CD4-positive, alpha-beta T cell (primary cell): ENCODE measurements around the gene CBY3. TPM values are rescaled to one million over a fixed set of nuclear protein-coding genes. Genes with fewer than 3 reads are reported as not detected.
"Not testable (repeated sequence)": the region's sequence is repeated elsewhere in the genome, so short reads cannot be mapped to it uniquely, and the experiment has no call there.

Source experiments
- ATAC-seq: fragments of 200-7000 bp; cut with Tn5 transposase; one replicate; pipeline ENCODE4 v1.10.0; 2022; ENCODE audit warnings: mild to moderate bottlenecking; ENCODE audit not compliant: poor library complexity
- CTCF ChIA-PET: fragments of 350-600 bp; sonication (Branson Sonifier 250); formaldehyde crosslinking; loops from one replicate; lab custom pipeline; 2021; ENCODE audit warnings: antibody characterized with exemption, inconsistent platforms; lab: Charles Lee
- POLR2A ChIA-PET: fragments of 350-600 bp; sonication (Branson Sonifier 250); formaldehyde crosslinking; loops from one replicate; lab custom pipeline; 2021; ENCODE audit warnings: antibody characterized with exemption, inconsistent platforms; lab: Charles Lee
- DNase-seq, 14 experiments: peaks; one replicate each; pipeline ENCODE4 v3.0.0-alpha.2; 2013 to 2020; ENCODE audit warnings: mixed read lengths in 2 of 14
- H3K27ac ChIP-seq, 2 donors: one replicate each; pipeline versions ENCODE4 v1.5.1 to v1.7.0; 2013; ENCODE audit warnings: low read length in 2 of 2, low read depth in 1 of 2, mild to moderate bottlenecking in 1 of 2
- H3K27me3 ChIP-seq, 2 experiments: 1 replicate in 1 of 2; 2 replicates in 1 of 2; pipeline versions ENCODE4 v1.6.1 to v1.7.0; 2013; ENCODE audit warnings: low read length in 2 of 2, control low read depth in 1 of 2, mild to moderate bottlenecking in 1 of 2, moderate library complexity in 1 of 2; ENCODE audit not compliant: insufficient read depth in 2 of 2, control insufficient read depth in 1 of 2
- H3K36me3 ChIP-seq: one replicate; pipeline ENCODE4 v1.6.1; 2013; ENCODE audit warnings: low read length, control low read depth; ENCODE audit not compliant: insufficient read depth
- H3K4me1 ChIP-seq: one replicate; pipeline ENCODE4 v1.6.1; 2013; ENCODE audit warnings: low read length, control low read depth; ENCODE audit not compliant: insufficient read depth
- H3K4me3 ChIP-seq: one replicate; pipeline ENCODE4 v1.5.1; 2013; ENCODE audit warnings: mild to moderate bottlenecking, low read length, moderate library complexity
- H3K9me3 ChIP-seq, 2 experiments: 1 replicate in 1 of 2; 2 replicates in 1 of 2; pipeline versions ENCODE4 v1.6.1 to v1.7.0; 2013; ENCODE audit warnings: low read length in 2 of 2, mild to moderate bottlenecking in 2 of 2, control low read depth in 1 of 2, moderate library complexity in 1 of 2; ENCODE audit not compliant: control insufficient read depth in 1 of 2, insufficient read depth in 1 of 2
- H3K27ac Mint-ChIP-seq: one replicate; pipeline ENCODE4 v1.8.0; 2020; ENCODE audit warnings: mixed read lengths
- H3K27me3 Mint-ChIP-seq: one replicate; pipeline ENCODE4 v1.8.0; 2021; ENCODE audit warnings: mixed read lengths
- H3K36me3 Mint-ChIP-seq: one replicate; pipeline ENCODE4 v1.8.0; 2021; ENCODE audit warnings: low read depth, mixed read lengths
- H3K4me1 Mint-ChIP-seq: one replicate; pipeline ENCODE4 v1.8.0; 2021; ENCODE audit warnings: low read depth, mixed read lengths
- H3K4me3 Mint-ChIP-seq: one replicate; pipeline ENCODE4 v1.8.0; 2020; ENCODE audit warnings: mild to moderate bottlenecking, mixed read lengths
- H3K9me3 Mint-ChIP-seq: one replicate; pipeline ENCODE4 v1.8.0; 2020; ENCODE audit warnings: mixed read lengths
- intact Hi-C, 2 experiments: fragments of 100-400 bp; cut with DNase I in 1 of 2; cut with micrococcal nuclease in 1 of 2; formaldehyde crosslinking; loops; one replicate each; pipeline versions ENCODE4 v1.15.1 to v1.9.0; 2023 to 2025; cut with DNase I, micrococcal nuclease
- total RNA-seq, 174 experiments: library from RNA in 2 of 174; stranded (reverse) in 2 of 174; gene quantifications; one replicate each; pipeline ENCODE4 v1.2.3 and lab custom pipeline; 2021 to 2026
- TF ChIP-seq, protein P1 (sequence below): fragments of 200-600 bp; IDR thresholded peaks from one replicate; pipeline ENCODE4 v1.8.0; 2022; ENCODE audit warnings: antibody characterized with exemption, mild to moderate bottlenecking

The CBY3 gene
- total RNA-seq, 2 experiments from 2014 or later = 0.36 to 0.64 TPM

GRCh38 chr5:179678223-179679013 is 2.4 kb downstream of the CBY3 start:
- H3K36me3 ChIP-seq = no peaks in the 10 kb centered on the region
- intact Hi-C loops = loop anchor here (1.0 to 5.0 kb wide), 7 partner anchors 19 to 614 kb away; partner anchors contain the start of genes CANX (in 1 of the 2), MAML1 (in 1 of the 2), MAPK9 (in 1 of the 2) and RUFY1 (in 1 of the 2)
- H3K27ac Mint-ChIP-seq = peak overlapping the region; percentile 98
- H3K4me1 ChIP-seq = peaks cover 36% of the 10 kb centered on the region
- H3K27ac ChIP-seq = peak overlapping the region; percentile 83 to 85
- no peaks in the 10 kb centered on the region for H3K27me3 Mint-ChIP-seq
- H3K9me3 Mint-ChIP-seq = no peaks in the 10 kb centered on the region
- peak; percentile 86 for ATAC-seq
- peaks cover 9% of the 10 kb centered on the region for H3K36me3 Mint-ChIP-seq
- TF ChIP-seq, protein P1, sequence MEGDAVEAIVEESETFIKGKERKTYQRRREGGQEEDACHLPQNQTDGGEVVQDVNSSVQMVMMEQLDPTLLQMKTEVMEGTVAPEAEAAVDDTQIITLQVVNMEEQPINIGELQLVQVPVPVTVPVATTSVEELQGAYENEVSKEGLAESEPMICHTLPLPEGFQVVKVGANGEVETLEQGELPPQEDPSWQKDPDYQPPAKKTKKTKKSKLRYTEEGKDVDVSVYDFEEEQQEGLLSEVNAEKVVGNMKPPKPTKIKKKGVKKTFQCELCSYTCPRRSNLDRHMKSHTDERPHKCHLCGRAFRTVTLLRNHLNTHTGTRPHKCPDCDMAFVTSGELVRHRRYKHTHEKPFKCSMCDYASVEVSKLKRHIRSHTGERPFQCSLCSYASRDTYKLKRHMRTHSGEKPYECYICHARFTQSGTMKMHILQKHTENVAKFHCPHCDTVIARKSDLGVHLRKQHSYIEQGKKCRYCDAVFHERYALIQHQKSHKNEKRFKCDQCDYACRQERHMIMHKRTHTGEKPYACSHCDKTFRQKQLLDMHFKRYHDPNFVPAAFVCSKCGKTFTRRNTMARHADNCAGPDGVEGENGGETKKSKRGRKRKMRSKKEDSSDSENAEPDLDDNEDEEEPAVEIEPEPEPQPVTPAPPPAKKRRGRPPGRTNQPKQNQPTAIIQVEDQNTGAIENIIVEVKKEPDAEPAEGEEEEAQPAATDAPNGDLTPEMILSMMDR = no peak
- peak overlapping the region; percentile 99 for H3K4me3 ChIP-seq
- DNase-seq = peak; percentile 83 to 98 (median 92)
- H3K9me3 ChIP-seq = peaks cover 0 to 6% of the 10 kb centered on the region in 2 experiments
- peak overlapping the region; percentile 97 for H3K4me3 Mint-ChIP-seq
- H3K27me3 ChIP-seq = no peaks in the 10 kb centered on the region
- H3K4me1 Mint-ChIP-seq = peaks cover 35% of the 10 kb centered on the region
- ChIA-PET CTCF (interaction anchor here (1.1 to 2.2 kb wide), 5 partner anchors 19 to 117 kb away, joined by 3 to 9 read pairs (median 4); partner anchors contain the start of gene HNRNPH1), POLR2A (interaction anchor here (1.0 to 3.7 kb wide), 13 partner anchors 10 to 1052 kb away, joined by 3 to 53 read pairs (median 4); partner anchors contain the start of genes CANX, HNRNPH1, MAML1 and RUFY1)

- H3K4me1 ChIP-seq = no peaks in the 10 kb centered on the region
- H3K36me3 ChIP-seq = no peaks in the 10 kb centered on the region
- H3K9me3 ChIP-seq = no peaks in the 10 kb centered on the region
- H3K4me3 ChIP-seq = no peak overlapping the region
- intact Hi-C loops = no loop called here
- TF ChIP-seq, protein P1 = peak; percentile 43
- Mint-ChIP-seq H3K27ac (no peak overlapping the region), H3K9me3 (no peaks in the 10 kb centered on the region), H3K27me3 (no peaks in the 10 kb centered on the region), H3K4me3 (no peak overlapping the region), H3K4me1 (no peaks in the 10 kb centered on the region), H3K36me3 (no peaks in the 10 kb centered on the region)
- no peak overlapping the region for H3K27ac ChIP-seq
- H3K27me3 ChIP-seq = no peaks in the 10 kb centered on the region
- ChIA-PET POLR2A (interaction anchor here (1.1 kb wide), 1 partner anchor 10 kb away, joined by 5 read pairs; no protein-coding TSS in a partner anchor), CTCF (interaction anchor here (0.6 to 1.1 kb wide), 3 partner anchors 8 to 30 kb away, joined by 3 to 4 read pairs (median 3); no protein-coding TSS in a partner anchor)
- DNase-seq (peak in 12 of 14 experiments; percentile 3 to 75 (median 30)), ATAC-seq (peak; percentile 81)
Measured at GRCh38 chr5:179668391-179668790, 12.4 kb downstream of the CBY3 start.

DNA sequence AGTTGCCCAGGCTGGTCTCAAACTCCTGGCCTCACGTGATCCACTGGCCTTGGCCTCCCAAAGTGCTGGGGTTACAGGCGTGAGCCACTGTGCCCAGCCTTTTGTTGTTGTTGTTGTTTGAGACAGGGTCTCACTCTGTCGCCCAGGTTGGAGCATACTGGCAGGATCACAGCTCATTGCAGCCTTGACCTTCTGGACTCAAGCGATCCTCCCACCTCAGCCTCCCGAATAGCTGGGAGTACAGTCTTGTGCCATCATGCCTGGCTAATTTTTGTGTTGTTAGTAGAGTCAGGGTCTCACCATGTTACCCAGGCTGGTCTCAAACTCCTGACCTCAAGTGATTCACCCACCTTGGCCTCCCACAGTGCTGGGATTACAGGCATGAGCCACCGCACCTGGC is 19.2 kb downstream of the CBY3 start:
- H3K27ac ChIP-seq, H3K4me1 Mint-ChIP-seq, POLR2A ChIA-PET, H3K4me1 ChIP-seq, H3K27ac Mint-ChIP-seq, H3K27me3 ChIP-seq, H3K36me3 Mint-ChIP-seq, H3K4me3 ChIP-seq, H3K36me3 ChIP-seq, H3K4me3 Mint-ChIP-seq, H3K9me3 ChIP-seq, ATAC-seq, H3K27me3 Mint-ChIP-seq, DNase-seq, CTCF ChIA-PET, H3K9me3 Mint-ChIP-seq: not testable (repeated sequence)
- intact Hi-C loops = loop anchor here in 1 of 2 experiments (2.0 kb wide), 1 partner anchor 23 kb away; no protein-coding TSS in a partner anchor

- CTCF ChIA-PET = interaction anchor here (0.6 kb wide), 1 partner anchor 116 kb away, joined by 3 read pairs; no protein-coding TSS in a partner anchor
- ATAC-seq, H3K9me3 Mint-ChIP-seq, POLR2A ChIA-PET, H3K36me3 ChIP-seq, H3K27ac ChIP-seq, H3K9me3 ChIP-seq, H3K4me1 ChIP-seq, H3K27me3 ChIP-seq, H3K36me3 Mint-ChIP-seq, H3K27me3 Mint-ChIP-seq, H3K4me1 Mint-ChIP-seq, H3K27ac Mint-ChIP-seq: not testable (repeated sequence)
- intact Hi-C loops = loop anchor here in 1 of 2 experiments (2.0 to 10.0 kb wide), 2 partner anchors 138 to 494 kb away; no protein-coding TSS in a partner anchor
- peak in 2 of 14 experiments; percentile 47 to 49 for DNase-seq
- peak overlapping the region; percentile 45 for H3K4me3 ChIP-seq
- H3K4me3 Mint-ChIP-seq = peak overlapping the region; percentile 69
Measured at GRCh38 chr5:179658179-179658856, 22.5 kb downstream of the CBY3 start.

DNA sequence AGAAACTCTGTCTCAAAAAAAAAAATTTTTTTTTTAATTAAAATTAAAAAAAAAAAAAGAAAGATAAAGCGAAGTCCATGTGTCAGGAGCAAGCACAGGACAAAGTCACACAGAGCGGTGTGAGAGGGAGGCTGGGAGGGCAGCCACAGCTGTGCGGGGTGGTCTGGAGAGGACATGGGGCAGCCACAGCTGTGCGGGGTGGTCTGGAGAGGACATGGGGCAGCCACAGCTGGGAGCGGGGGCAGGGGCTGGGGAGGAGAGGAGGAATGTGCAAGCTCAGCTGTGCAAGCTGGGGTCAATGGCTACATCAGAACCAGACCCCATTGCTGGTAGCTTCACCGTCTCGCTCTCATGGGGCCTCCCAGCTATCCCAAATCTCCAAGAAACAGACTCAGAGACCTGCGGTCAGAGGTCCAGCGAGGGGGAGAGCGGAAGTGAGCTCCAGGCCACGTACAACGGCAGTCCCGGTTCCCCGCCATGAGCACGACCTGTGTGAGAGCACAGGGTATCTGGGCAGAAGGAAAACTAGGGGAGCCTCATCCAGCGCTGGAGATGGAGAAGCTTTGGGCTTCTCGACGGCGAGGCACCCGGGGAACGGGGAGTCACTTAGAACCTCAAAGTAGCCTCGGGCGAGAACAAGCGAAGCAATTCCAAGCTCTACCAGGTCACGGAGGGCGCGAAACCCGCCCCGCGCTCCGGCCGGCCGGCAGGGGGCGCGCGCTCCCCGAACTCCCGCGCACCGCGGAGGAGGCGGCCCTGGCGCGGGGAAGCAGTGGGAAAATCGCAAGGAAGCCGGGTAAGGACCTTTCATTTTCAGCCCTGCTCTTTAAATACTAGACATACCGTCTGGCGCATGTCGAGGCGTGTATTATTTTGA is 23.3 kb downstream of the CBY3 start:
- H3K4me3 Mint-ChIP-seq, DNase-seq, H3K27ac ChIP-seq, H3K9me3 ChIP-seq, H3K9me3 Mint-ChIP-seq, POLR2A ChIA-PET, H3K36me3 Mint-ChIP-seq, H3K27me3 Mint-ChIP-seq, CTCF ChIA-PET, H3K27me3 ChIP-seq, H3K36me3 ChIP-seq, H3K4me1 ChIP-seq, H3K27ac Mint-ChIP-seq, H3K4me3 ChIP-seq, H3K4me1 Mint-ChIP-seq: not testable (repeated sequence)
- peak; percentile 95 for ATAC-seq
- intact Hi-C loops = loop anchor here in 1 of 2 experiments (2.0 to 10.0 kb wide), 2 partner anchors 139 to 493 kb away; no protein-coding TSS in a partner anchor
